HepG2 (cell line): ENCODE measurements around the gene TBC1D16. TPM values are rescaled to one million over a fixed set of nuclear protein-coding genes. Genes with fewer than 3 reads are reported as not detected.

Experiments
- ASH2L ChIP-seq: fragments of 300-600, 200-600 bp; sonication (generic); IDR thresholded peaks from 2 replicates; pipeline ENCODE4 v1.7.0; 2017; ENCODE audit warnings: low read depth, mild to moderate bottlenecking, moderate library complexity, mixed read lengths, low read length; ENCODE audit not compliant: insufficient read length
- GTF3A ChIP-seq: sonication (generic); formaldehyde crosslinking; conservative IDR thresholded peaks from 2 replicates; pipeline ENCODE4 v1.4.0; 2020; ENCODE audit warnings: mild to moderate bottlenecking, missing genetic modification reagents
- KMT2A ChIP-seq: sonication (generic); formaldehyde crosslinking; IDR thresholded peaks from 2 replicates; pipeline ENCODE4 v1.4.0; 2020; ENCODE audit warnings: missing genetic modification reagents
- MAFG ChIP-seq: sonication (generic); formaldehyde crosslinking; IDR thresholded peaks from 2 replicates; pipeline ENCODE4 v1.5.1; 2020; ENCODE audit warnings: mild to moderate bottlenecking, missing genetic modification reagents
- NPAS2 ChIP-seq: sonication (generic); formaldehyde crosslinking; IDR thresholded peaks from 2 replicates; pipeline ENCODE4 v1.8.0; 2022; ENCODE audit warnings: mild to moderate bottlenecking, missing genetic modification reagents, borderline replicate concordance
- PAWR ChIP-seq: sonication (generic); formaldehyde crosslinking; IDR thresholded peaks from 2 replicates; pipeline ENCODE4 v1.4.0; 2020; ENCODE audit warnings: missing genetic modification reagents, mild to moderate bottlenecking, borderline replicate concordance
- RBM22 ChIP-seq: fragments of 200-400 bp; formaldehyde crosslinking; optimal IDR thresholded peaks from 2 replicates; pipeline ENCODE3; 2017; ENCODE audit warnings: mild to moderate bottlenecking, low read length, moderate library complexity
- RELA ChIP-seq: sonication (generic); formaldehyde crosslinking; IDR thresholded peaks from 2 replicates; pipeline ENCODE4 v1.4.0; 2020; ENCODE audit warnings: missing genetic modification reagents
- SP4 ChIP-seq: sonication (generic); formaldehyde crosslinking; IDR thresholded peaks from 2 replicates; pipeline ENCODE4 v1.8.1; 2023; ENCODE audit warnings: mild to moderate bottlenecking, missing genetic modification reagents
- STAT5B ChIP-seq: sonication (generic); formaldehyde crosslinking; IDR thresholded peaks from 2 replicates; pipeline ENCODE4 v1.4.0; 2020; ENCODE audit warnings: missing genetic modification reagents
- ZNF326 ChIP-seq: sonication (generic); formaldehyde crosslinking; IDR thresholded peaks from 2 replicates; pipeline ENCODE4 v1.4.0; 2020; ENCODE audit warnings: missing genetic modification reagents, borderline replicate concordance
- ZNF33B ChIP-seq: sonication (generic); formaldehyde crosslinking; IDR thresholded peaks from 2 replicates; pipeline ENCODE4 v1.5.1; 2020; ENCODE audit warnings: mild to moderate bottlenecking, missing genetic modification reagents
- ZNF501 ChIP-seq: sonication (generic); formaldehyde crosslinking; IDR thresholded peaks from 2 replicates; pipeline ENCODE4 v1.5.1; 2020; ENCODE audit warnings: mild to moderate bottlenecking, moderate library complexity, missing genetic modification reagents
- ZNF816 ChIP-seq: sonication (generic); formaldehyde crosslinking; IDR thresholded peaks from 2 replicates; pipeline ENCODE4 v1.8.0; 2022; ENCODE audit warnings: missing genetic modification reagents, mild to moderate bottlenecking, borderline replicate concordance
- polyA plus RNA-seq, 8 experiments: library from polyadenylated mRNA; depleted of rRNA in 3 of 8; stranded (reverse) in 7 of 8; unstranded in 1 of 8; fragments of >200 nt; fragmentation: Illumina TruSeq in 4 of 8; extraction: Trizol in 4 of 8; gene quantifications; 2 replicates each; pipeline versions ENCODE4 v1.2.1 to v1.2.3, GENCODE V29; 2011 to 2016; ENCODE audit warnings: low read depth in 4 of 8, missing spikeins in 1 of 8, mixed read lengths in 1 of 8; ENCODE audit not compliant: insufficient read depth in 1 of 8
- total RNA-seq, 5 experiments: library from RNA; depleted of rRNA; stranded (reverse); fragments of >200 nt; fragmentation: Illumina TruSeq; extraction: Trizol; gene quantifications; 2 replicates each; pipeline ENCODE4 v1.2.3, GENCODE V29; 2016; ENCODE audit warnings: low read depth in 1 of 5
- TF ChIP-seq, protein P1 (sequence below): sonication (generic); formaldehyde crosslinking; IDR thresholded peaks from 2 replicates; pipeline ENCODE4 v1.5.0; 2020; ENCODE audit warnings: mild to moderate bottlenecking, missing genetic modification reagents, borderline replicate concordance
- TF ChIP-seq, protein P2 (sequence below): sonication (generic); IDR thresholded peaks from 2 replicates; pipeline ENCODE4 v1.6.1; 2016; ENCODE audit warnings: low read depth, borderline replicate concordance
- TF ChIP-seq, protein P3 (sequence below), 2 experiments: sonication (generic) in 1 of 2; formaldehyde crosslinking in 1 of 2; IDR thresholded peaks; 2 replicates each; pipeline versions ENCODE4 v1.4.0 to v1.6.1; 2018 to 2020; ENCODE audit warnings: missing genetic modification reagents in 2 of 2, borderline replicate concordance in 1 of 2, low read depth in 1 of 2, mild to moderate bottlenecking in 1 of 2, missing biosample characterization in 1 of 2

The TBC1D16 gene
- total and polyA plus RNA-seq, 2 of the 13 experiments (the other 11 are each of a cell fraction or from before 2014, with no cell fraction given): 14.9 to 24.9 TPM

DNA sequence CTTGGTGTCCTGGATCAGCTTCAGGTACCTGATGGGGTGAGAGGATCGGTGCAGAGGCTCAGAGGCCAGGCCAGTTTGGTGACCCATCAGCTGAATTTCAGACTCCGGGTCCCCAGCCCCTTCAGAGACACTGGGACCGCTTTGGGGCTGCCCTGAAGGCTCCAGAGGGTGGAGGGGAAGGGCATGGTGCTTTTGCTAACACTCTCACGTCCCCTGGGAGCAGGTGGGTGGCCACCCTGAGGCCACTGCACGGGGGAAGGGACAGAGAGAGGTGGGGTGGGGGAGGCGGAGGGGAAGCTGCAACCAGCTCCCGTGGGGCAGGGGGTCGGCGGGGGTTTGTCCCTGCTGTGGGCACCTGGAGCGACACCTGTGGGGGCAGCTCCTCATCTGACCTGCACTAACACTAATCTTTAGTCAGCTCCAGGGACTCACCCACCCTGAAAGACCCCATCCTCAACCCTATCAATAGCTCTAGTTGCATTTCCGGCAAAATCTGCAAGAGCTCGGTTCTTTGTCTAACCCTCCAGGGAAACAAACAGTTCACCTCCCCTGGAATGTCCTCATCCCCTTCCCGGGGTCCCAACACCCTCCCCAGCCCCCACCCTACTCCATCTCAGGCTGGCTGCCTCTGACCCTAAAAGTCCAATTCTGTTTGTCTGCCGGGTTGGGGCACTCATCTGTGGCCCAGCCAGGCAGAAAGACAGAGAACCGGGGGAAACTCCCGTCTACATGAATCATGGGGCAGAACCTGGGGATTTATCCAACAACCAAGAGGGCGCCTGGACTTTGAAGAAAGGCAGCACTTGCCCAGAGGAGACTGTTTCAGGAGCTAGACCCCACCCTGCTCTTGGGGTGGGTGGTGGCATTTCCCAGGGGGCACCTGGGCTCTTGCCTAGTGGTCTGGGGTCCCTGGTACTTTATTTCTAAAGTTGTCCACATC is 104.5 kb downstream of the TBC1D16 start (continued):
- TF ChIP-seq, protein P1, sequence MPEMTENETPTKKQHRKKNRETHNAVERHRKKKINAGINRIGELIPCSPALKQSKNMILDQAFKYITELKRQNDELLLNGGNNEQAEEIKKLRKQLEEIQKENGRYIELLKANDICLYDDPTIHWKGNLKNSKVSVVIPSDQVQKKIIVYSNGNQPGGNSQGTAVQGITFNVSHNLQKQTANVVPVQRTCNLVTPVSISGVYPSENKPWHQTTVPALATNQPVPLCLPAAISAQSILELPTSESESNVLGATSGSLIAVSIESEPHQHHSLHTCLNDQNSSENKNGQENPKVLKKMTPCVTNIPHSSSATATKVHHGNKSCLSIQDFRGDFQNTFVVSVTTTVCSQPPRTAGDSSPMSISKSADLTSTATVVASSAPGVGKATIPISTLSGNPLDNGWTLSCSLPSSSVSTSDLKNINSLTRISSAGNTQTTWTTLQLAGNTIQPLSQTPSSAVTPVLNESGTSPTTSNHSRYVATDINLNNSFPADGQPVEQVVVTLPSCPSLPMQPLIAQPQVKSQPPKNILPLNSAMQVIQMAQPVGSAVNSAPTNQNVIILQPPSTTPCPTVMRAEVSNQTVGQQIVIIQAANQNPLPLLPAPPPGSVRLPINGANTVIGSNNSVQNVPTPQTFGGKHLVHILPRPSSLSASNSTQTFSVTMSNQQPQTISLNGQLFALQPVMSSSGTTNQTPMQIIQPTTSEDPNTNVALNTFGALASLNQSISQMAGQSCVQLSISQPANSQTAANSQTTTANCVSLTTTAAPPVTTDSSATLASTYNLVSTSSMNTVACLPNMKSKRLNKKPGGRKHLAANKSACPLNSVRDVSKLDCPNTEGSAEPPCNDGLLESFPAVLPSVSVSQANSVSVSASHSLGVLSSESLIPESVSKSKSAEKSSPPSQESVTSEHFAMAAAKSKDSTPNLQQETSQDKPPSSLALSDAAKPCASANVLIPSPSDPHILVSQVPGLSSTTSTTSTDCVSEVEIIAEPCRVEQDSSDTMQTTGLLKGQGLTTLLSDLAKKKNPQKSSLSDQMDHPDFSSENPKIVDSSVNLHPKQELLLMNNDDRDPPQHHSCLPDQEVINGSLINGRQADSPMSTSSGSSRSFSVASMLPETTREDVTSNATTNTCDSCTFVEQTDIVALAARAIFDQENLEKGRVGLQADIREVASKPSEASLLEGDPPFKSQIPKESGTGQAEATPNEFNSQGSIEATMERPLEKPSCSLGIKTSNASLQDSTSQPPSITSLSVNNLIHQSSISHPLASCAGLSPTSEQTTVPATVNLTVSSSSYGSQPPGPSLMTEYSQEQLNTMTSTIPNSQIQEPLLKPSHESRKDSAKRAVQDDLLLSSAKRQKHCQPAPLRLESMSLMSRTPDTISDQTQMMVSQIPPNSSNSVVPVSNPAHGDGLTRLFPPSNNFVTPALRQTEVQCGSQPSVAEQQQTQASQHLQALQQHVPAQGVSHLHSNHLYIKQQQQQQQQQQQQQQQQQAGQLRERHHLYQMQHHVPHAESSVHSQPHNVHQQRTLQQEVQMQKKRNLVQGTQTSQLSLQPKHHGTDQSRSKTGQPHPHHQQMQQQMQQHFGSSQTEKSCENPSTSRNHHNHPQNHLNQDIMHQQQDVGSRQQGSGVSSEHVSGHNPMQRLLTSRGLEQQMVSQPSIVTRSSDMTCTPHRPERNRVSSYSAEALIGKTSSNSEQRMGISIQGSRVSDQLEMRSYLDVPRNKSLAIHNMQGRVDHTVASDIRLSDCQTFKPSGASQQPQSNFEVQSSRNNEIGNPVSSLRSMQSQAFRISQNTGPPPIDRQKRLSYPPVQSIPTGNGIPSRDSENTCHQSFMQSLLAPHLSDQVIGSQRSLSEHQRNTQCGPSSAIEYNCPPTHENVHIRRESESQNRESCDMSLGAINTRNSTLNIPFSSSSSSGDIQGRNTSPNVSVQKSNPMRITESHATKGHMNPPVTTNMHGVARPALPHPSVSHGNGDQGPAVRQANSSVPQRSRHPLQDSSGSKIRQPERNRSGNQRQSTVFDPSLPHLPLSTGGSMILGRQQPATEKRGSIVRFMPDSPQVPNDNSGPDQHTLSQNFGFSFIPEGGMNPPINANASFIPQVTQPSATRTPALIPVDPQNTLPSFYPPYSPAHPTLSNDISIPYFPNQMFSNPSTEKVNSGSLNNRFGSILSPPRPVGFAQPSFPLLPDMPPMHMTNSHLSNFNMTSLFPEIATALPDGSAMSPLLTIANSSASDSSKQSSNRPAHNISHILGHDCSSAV (CRISPR knock-in tag): no peak
- TF ChIP-seq, protein P2, sequence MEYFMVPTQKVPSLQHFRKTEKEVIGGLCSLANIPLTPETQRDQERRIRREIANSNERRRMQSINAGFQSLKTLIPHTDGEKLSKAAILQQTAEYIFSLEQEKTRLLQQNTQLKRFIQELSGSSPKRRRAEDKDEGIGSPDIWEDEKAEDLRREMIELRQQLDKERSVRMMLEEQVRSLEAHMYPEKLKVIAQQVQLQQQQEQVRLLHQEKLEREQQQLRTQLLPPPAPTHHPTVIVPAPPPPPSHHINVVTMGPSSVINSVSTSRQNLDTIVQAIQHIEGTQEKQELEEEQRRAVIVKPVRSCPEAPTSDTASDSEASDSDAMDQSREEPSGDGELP: no peak
- TF ChIP-seq RELA (CRISPR knock-in tag) (no peak), SP4 (CRISPR knock-in tag) (0 out of 2 replicates have a peak, but pooled peaks have one; percentile 38), ZNF33B (CRISPR knock-in tag) (peak; percentile 26; the same call in 1 of the 2 replicates), GTF3A (CRISPR knock-in tag) (no peak), ASH2L (no peak), ZNF816 (CRISPR knock-in tag) (no peak), PAWR (CRISPR knock-in tag) (no peak), ZNF501 (CRISPR knock-in tag) (peak; percentile 75), ZNF326 (CRISPR knock-in tag) (no peak), KMT2A (CRISPR knock-in tag) (no peak), NPAS2 (CRISPR knock-in tag) (no peak), STAT5B (no peak), RBM22 (peak; percentile 31), MAFG (CRISPR knock-in tag) (no peak)
- TF ChIP-seq, protein P3, sequence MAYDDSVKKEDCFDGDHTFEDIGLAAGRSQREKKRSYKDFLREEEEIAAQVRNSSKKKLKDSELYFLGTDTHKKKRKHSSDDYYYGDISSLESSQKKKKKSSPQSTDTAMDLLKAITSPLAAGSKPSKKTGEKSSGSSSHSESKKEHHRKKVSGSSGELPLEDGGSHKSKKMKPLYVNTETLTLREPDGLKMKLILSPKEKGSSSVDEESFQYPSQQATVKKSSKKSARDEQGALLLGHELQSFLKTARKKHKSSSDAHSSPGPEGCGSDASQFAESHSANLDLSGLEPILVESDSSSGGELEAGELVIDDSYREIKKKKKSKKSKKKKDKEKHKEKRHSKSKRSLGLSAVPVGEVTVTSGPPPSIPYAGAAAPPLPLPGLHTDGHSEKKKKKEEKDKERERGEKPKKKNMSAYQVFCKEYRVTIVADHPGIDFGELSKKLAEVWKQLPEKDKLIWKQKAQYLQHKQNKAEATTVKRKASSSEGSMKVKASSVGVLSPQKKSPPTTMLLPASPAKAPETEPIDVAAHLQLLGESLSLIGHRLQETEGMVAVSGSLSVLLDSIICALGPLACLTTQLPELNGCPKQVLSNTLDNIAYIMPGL (CRISPR knock-in tag; IDR thresholded peaks at IDR 0.05; ENCODE audit: borderline replicate concordance in 1 of 2, low read depth in 1 of 2): 0 out of 4 replicates have a peak, but pooled peaks of 1 of the 2 experiments have one; percentile 24
